HG03108 (cell line): ENCODE results near the gene NOL12.
A peak's percentile ranks its signal among the peaks of the same experiment; 100 is the strongest.
"Not testable (repeated sequence)": the region's sequence is repeated elsewhere in the genome, so short reads cannot be mapped to it uniquely, and the experiment has no call there.

Source experiments
- ATAC-seq: cut with Tn5 transposase; IDR thresholded peaks from one replicate; pipeline ENCODE4 v1.9.1; 2021; ENCODE audit warnings: moderate library complexity; ENCODE audit not compliant: unreplicated experiment

Gene NOL12, protein sequence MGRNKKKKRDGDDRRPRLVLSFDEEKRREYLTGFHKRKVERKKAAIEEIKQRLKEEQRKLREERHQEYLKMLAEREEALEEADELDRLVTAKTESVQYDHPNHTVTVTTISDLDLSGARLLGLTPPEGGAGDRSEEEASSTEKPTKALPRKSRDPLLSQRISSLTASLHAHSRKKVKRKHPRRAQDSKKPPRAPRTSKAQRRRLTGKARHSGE

DNA sequence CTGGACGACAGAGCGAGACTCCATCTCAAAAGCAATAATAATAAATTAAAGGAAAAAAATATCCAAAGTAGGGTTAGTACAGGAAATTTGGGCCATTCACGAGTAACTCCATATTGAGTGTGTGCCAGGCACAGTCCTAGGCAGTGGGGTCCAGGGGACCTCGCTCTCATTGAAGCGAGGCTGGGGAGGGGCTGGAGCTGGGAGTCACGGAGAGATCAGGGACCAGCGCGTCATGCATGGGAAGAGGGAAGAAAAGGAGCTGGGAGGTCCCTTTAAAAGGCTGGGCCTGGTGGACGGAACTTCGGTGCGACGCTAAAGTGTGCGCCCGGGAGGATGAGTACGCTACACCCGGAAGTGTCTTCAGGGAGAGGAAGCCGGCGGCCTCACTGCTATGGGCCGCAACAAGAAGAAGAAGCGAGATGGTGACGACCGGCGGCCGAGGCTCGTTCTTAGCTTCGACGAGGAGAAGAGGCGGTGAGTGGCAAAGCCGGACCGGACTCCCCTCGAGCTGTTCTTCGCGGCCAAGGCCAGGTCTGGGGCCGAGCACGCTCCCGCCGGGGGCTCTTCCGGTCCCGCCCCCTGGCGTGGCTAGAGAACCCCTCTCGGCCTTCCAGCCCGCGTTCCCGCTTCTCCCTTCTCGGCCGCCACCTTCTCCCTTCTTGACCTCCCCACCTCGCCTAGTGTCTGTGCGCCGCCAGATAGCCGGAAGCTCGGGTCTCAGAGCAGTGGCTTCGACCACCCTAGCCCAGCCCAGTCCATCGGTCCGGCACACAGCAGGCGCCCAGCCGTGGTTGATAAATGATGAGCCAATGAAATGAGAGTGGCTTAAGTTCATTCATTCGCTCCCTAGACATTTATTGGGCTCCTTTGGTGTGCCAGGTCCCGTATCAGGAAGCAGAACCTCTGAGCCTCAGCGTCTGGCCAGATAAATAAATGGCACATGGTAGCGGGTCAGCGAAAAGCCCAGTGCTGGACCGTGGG, at the start of gene NOL12:
Gene NOL12, plus strand, starts transcription at position 342 of the 981 bp plus-strand sequence. Its CDS starts 50 bp downstream, at position 392.
- peak; percentile 66 for ATAC-seq

DNA sequence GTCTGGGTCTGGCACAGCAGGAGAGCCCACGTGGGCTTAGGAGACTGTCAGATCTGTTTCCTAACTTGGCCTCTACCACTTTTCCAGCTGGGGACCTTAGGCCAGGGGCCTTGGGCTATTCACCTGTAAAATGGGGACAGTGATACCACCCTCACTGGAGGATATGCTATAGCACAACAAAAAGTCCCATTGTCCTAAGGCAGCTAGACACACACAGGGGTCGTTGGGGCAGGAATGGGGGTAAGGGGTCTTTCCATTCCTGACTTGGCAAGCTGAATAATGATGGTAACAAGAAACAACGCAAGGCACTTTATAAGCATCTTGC, 49.2 kb upstream of the NOL12 start:
- no peak for ATAC-seq

DNA sequence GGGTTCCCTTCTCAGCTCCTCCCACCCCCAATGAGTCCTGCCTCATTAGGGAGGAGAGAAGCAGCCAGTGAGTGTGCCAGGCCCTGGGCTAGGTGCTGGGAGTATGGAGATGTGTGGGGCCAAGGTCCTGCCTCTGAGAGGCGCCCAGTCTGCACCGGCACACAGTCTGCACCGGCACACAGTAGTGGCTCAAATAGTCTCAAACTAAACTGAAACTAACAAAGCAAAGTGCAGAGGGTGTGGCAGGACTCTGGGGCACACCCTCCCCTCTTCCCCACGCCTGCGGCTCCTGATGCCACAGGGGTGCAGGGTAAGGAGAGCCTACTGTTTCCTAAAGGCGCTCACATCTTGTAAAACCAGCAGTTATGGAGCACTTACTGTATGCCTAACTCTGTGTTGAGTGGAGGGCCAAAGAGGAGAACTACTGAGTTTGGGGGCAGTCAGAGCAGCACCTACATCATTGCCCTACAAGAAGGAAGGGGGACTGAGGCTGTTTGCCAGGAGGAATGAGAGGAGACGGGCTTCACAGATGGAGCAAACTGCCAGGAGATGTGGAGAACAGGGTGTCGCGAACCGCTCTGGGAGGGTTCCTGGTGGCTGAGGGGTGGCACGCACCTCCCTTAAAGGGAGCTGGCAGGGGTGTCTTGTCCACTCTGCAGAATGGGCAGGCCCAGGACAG, 47.6 kb upstream of the NOL12 start:
- no peak for ATAC-seq

DNA sequence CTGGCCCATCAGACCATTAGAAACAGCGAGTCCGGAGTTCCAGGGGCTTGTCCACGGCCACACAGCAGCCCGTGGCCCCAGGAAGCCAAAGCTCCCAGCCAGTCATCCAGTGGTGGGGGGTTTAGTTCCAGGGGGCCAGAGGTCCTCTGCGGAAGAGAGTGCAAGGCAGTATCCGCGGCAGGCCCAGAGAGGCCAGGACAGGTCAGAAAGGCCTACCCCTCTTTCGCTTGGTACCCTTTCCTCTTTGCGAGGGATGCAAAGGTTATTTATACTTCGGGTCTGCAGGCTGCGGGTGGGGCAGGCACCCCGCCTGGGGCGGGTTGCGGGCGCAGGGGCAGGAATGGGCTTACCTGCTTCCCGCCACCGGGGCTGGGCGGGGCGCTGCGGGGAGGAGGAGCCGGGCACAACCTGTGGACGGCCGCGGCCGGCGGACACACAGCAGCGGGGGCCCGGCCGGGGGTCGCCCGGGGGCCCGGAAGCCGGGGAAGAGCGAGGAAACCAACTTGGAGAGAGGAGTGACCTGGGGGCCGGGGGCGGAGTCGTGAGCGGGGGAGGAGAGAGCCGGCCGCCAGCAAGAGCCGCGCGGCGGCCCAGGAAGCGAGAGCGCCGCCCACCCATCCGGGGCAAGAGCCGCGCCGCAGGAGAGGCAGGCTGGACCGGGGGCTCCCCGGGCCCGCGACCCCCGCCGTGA, 46.9 kb upstream of the NOL12 start, which contains the start of gene SH3BP1:
Gene SH3BP1, plus strand, starts transcription at position 600 of the 691 bp plus-strand sequence. CDS start 119 bp downstream, outside the sequence.
- ATAC-seq = no peak

DNA sequence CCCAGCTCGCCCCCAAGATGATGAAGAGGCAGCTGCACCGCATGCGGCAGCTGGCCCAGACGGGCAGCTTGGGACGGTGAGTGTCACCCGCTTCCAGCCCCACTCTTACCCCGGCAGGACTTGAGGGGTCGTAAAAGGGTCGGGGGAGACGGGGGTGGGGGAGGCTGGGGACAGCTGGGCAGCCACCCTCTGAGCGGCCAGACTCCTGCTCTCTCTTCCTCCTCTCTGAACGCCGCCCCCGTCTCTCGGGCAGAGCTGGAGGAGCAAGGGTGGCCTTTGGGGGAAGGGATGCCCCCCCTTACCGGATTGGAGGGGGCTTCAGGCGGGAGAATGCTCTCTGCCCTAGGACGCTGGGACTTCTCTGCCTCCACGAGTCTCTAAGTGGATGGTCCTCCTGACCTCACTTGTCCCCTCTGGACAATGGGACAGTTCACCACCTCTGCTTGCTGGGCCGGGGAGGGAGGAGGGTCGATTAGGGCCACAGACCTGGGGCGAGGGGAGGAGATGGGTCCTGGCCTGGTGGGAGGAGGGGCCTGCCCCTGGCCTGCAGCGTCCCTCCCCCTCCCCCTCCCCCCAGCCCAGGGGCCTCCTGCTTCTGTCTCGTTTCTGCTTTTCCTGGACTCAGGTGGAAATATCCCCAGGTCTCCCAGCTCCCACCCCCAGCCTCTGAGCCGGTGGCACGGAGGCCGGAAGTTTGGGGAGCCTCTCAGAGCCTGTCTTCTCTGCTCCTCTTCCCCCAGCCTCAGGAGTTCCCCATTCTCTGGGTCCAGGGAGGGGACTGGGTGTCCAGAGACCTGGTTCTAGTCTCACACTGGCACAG, 46.2 kb upstream of the NOL12 start:
- ATAC-seq = no peak

DNA sequence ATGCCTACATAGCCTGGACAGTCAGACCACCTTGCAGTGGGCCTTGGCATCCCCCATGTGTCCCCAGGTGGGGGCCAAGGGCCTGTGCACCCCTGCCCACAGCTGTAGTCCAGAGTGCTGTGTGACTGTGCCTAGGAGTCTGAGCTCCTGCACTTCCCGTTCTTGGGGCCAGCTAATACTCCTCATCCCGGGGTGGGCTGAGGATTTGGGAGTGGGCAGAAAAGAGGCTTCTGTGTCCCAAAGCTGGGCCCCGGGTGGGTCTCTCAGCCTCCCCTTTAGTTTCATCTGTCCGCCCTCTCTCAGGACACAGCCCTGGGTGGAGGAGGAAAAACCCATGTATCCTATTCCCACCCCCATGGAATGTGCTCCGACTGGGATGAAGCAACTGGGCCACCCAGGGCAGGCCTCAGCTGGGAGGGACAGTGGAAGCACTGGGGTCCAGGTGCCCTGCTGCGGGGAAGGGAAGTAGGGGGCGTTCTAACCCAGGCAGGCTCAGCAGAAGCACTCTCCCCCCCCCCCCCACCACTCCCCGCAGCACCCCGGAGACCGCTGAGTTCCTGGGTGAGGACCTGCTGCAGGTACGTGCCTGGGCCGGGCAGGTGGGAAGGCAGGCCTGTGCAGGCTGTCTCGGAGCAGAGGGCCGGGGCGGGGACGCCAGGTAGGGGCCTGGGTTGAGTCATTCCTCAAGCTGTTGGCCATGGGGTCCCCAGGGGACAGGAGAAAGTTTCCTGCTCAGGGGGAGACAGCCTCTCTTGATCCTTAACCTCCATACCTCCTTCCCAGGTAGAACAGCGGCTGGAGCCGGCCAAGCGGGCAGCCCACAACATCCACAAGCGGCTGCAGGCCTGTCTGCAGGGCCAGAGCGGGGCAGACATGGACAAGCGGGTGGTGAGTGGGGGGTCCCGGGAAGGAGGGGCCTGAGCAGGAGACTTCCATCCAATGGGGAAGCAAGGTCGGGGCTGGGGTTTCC, 45.3 kb upstream of the NOL12 start:
- ATAC-seq = no peak

DNA sequence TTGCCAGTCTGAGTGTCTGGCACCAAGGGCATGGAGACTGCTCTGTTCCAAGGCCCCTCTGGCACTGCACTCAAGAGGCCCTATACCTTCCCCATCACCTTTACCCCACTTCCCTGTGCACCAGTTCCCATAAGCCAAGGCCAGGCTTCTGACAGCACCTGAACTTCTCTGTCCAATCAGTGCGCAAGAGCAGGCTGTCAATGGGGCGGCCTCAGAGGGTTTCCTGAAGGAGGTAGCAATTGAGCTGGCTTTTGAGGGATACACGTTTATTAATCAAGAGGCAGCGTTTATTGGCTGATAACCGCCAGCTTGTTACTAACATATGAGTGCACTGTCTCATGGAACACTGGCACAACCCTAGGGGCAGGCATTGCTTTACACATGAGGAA, 44.6 kb upstream of the NOL12 start:
- ATAC-seq = no peak

DNA sequence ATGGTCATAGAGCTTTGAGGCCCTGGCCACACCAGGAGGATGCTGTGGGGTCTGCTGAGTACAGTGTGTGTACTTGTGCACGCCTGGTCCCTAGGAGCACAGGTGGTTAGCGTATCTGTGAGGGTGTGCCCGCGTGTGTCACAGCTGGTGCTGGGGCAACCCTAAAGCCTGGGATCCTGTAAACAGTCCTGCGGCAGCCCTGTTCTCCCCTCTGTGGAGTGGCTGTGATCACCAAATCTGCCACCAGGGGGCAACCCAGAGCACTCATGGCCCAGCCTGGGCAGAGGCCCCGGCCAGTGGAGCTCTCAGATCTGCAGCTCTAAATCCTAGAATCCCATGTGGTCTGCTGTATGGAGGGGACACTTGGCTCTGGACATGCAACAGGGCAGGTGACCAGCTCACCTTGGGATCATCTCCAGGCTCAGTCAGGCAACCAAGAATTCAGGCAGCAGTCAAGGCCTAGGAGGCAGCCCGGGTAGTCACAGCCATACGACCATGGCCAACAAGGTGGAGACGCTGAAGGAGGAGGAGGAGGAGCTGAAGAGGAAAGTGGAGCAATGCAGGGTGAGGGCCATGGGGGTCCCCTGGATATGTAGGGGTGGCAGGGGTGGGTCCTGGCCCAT, 42.8 kb upstream of the NOL12 start:
- no peak for ATAC-seq

DNA sequence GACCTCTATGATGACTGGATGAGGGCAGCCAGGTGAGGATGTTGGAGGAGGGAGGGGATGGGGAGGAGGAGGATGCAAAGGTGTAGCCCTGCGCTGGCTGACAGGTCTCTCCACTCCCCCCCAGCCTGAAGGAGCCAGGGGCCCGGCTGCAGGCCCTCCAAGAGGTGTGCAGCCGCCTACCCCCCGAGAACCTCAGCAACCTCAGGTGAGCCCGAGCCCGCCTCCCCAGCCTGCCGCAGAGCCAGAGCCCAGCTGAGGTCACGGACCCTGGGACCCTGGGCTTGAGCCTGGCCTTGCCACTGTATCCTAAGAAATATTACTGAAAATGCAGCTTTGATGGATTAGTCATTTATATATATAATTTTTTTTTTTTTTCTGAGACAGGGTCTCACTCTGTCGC, 38.8 kb upstream of the NOL12 start:
- no peak for ATAC-seq

DNA sequence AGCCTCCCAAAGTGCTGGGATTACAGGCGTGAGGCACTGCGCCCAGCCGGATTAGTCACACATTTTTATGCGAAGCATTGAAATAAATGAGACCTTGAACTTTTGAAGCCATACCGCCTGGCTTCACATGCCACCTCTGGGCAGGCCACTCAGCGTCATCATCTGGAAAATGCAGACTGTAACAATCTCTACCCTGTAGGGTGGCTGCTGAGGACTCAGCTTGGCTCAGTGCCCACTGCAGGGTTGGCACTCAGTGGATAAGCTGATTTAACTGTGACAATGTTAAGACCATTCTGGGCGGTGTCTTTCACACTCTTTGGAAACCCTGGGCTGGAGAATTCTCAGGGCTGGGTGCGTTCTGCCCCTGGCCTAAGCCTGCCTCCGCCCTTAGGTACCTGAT, 38.2 kb upstream of the NOL12 start:
- ATAC-seq = no peak

DNA sequence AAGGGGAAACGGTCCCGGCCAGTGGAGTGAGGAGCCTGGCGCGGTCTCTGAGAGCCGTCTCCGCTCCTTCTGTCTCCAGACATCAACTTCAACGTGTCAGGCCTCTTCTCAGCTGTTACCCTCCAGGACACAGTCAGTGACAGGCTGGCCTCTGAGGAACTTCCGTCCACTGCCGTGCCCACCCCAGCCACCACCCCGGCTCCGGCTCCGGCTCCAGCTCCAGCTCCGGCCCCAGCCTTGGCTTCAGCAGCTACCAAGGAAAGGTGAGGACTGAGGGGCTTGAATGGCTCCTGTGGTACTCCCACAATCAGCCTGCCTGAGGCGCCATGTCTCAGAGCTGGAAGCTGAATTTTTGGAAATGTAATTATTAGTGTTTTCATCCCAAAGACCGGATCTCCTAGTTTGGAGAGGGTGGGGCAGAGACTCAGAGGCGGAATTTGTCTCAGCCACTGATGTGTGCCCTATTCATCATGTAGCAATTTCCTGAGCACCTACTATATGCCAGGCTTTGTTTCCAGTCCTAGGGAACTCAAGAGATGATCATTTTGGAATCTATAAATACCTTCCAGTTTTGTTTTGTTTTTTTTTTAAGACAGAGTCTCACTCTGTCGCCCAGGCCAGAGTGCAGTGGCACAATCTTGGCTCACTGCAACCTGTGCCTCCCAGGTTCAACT, 35.5 kb upstream of the NOL12 start:
- ATAC-seq = no peak

DNA sequence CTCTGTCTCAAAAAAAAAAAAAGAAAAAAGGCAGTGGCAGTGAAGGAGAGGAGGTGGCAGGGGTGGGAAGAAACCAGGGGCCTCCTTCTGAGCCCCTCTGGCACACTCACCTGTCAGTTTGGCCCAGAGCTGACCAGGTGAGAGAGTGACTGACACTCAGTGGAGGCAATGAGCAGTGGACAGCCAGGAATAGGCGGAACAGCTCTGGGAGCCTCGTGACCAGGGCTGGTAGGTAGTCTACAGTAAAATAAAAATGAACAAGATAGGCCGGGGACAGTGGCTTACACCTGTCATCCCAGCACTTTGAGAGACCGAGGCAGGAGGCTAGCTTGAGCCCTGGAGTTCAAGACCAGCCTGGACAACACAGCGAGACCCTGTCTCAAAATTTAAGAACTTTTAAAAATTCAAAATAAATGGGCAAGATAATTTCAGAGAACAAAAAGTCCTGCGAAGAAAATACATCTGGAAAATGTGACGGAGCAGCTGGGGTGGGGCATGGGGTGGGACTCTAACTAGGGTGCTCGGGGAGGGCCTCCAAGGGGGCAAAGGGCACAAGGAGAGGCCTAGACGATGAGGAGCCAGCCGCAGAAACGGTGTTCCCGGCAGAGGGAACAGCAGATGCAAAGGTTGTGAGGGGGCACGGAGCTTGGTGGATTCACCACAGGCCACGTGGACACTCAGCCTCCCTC, 31.4 kb upstream of the NOL12 start:
- ATAC-seq = no peak

DNA sequence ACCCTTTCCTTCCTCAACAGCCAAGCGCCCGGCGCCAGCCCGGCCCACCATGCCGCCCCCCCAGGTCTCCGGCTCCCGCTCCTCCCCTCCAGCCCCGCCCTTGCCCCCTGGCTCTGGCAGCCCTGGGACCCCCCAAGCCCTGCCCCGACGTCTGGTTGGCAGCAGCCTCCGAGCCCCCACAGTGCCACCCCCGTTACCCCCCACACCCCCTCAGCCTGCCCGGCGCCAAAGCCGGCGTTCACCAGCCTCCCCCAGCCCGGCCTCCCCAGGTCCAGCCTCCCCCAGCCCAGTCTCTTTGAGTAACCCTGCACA, 30.9 kb upstream of the NOL12 start:
- ATAC-seq = no peak

DNA sequence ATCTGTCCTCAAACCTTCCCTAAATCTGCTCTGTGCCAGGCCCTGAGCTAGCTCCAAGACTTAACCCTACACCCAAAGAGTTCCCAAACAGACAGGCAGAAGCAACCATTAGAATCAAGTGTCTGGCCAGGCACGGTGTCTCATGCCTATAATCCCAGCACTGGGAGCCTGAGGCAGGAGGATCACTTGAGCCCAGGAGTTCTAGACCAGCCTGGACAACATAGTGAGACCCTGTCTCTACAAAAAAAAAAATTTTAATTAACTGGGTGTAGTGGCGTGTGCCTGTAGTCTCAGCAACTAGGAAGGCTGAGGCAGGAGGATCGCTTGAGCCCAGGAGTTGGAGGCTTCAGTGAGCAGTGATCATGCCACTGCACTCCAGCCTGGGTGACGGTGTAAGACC, 29.6 kb upstream of the NOL12 start:
- ATAC-seq = not testable (repeated sequence)

DNA sequence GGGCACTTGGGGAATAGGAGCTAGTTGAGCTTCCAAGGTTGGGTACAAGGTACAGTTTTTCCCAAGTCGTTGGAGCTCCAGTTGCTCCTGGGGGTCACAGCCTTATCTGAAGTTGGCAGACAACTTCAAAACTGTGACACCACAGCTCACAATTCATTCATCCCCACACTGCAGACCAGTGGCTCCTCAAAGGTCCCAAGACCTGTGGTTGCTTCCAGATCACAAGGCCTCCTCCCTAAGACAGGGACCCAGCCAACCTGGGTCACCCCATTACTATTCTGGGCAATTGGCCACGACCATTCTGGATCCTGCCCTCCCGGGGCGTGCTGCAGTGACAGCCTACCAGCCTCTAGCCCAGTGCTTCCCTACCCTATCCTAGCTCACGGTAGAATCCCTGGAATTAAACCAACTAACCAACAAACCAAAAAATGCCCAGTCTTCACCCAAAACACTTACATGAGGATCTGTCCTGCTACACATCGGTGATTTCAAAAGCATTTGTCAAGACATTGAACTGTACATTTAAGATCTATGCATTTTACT, 28.5 kb upstream of the NOL12 start:
- ATAC-seq = no peak

DNA sequence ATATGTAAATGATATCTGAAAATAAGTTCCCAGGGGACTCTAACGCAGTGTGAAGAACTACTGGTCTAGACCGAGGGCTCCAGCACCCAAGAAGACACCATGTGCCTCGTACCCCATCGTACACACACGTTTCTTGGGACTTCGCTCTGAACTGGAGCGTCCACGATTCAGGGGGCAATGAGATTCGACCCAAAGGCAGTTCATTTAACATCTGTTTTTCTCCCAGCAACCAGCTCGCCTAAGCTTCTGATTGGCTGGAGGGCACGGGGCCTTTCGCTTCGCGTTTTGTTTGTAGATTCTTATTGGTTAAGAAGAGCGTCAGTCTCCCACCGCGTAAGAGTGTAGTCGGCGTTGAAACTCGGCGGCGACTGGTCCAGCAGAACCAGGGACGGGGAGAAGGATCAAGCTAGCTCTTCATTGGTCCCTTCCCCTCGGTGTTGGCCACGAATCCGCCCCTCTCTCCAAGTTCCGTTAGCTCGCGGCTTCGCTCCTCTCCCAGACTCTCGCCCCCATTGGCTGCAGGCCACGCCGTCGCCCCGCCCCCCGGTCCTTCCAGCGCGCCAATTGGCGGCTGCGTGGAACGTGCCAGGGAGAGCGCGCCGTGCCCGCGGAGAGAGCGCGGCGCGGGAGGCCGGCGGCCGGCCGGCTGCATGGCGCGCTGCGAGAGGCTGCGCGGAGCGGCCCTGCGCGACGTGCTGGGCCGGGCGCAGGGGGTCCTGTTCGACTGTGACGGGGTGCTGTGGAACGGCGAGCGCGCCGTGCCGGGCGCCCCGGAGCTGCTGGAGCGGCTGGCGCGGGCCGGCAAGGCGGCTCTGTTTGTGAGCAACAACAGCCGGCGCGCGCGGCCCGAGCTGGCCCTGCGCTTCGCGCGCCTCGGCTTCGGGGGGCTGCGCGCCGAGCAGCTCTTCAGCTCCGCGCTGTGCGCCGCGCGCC, 27.7 kb upstream of the NOL12 start, which contains the start of gene PDXP:
Gene PDXP, plus strand, starts transcription at position 591 of the 933 bp plus-strand sequence. Its CDS starts 60 bp downstream, at position 651.
- peak; percentile 83 for ATAC-seq
